Upper lobe of right lung (tissue), 1 donor: ENCODE data around the gene MED27. TPM values are rescaled to one million over a fixed set of nuclear protein-coding genes. Genes with fewer than 3 reads are reported as not detected.

Source experiments
- ATAC-seq: fragments of 200-7000 bp; cut with Tn5 transposase; one replicate; pipeline ENCODE4 v1.9.1; 2020; ENCODE audit warnings: mild to moderate bottlenecking, moderate library complexity
- DNase-seq: peaks from one replicate; pipeline ENCODE4 v3.0.0-alpha.2; 2020
- H3K27ac ChIP-seq: fragments of 200-600 bp; one replicate; pipeline ENCODE4 v1.8.0; 2022
- H3K27me3 ChIP-seq: fragments of 200-600 bp; one replicate; pipeline ENCODE4 v1.8.0; 2022; ENCODE audit warnings: mild to moderate bottlenecking
- H3K36me3 ChIP-seq: fragments of 200-600 bp; one replicate; pipeline ENCODE4 v1.8.0; 2022
- H3K4me1 ChIP-seq: fragments of 200-600 bp; one replicate; pipeline ENCODE4 v1.8.0; 2022
- H3K4me3 ChIP-seq: fragments of 200-600 bp; one replicate; pipeline ENCODE4 v1.8.0; 2022; ENCODE audit warnings: mild to moderate bottlenecking
- H3K9me3 ChIP-seq: fragments of 200-600 bp; one replicate; pipeline ENCODE4 v1.8.0; 2022
- CTCF ChIP-seq: fragments of 200-600 bp; IDR thresholded peaks from one replicate; pipeline ENCODE4 v1.8.0; 2022; ENCODE audit warnings: antibody characterized with exemption
- intact Hi-C: fragments of 100-400 bp; cut with DNase I; formaldehyde crosslinking; loops from one replicate; pipeline ENCODE4 v1.11.0; 2022
- total RNA-seq: library from RNA; stranded (reverse); fragmentation: NEBNext Ultra II Directional; extraction: Animal tissue kit (Norgen Biotek cat#: 25700); gene quantifications from one replicate; pipeline ENCODE4 v1.2.1, GENCODE V29; 2021
- donor health status: DM: no; HTN: yes; CAD: no; lungs with severe emphysema.

The MED27 gene
- total RNA-seq, 1 donor from 2014 or later = 14.2 TPM

- Histone ChIP-seq H3K4me3 (no peak overlapping the region), H3K36me3 (no peaks in the 10 kb centered on the region), H3K27me3 (no peaks in the 10 kb centered on the region), H3K4me1 (no peaks in the 10 kb centered on the region), H3K27ac (no peak overlapping the region), H3K9me3 (no peaks in the 10 kb centered on the region)
- no peak for TF ChIP-seq CTCF
- intact Hi-C loops = no loop called here
- ATAC-seq (no peak), DNase-seq (no peak)
Measured at GRCh38 chr9:132056717-132057560, 22.7 kb downstream of the MED27 start.

- Histone ChIP-seq H3K27ac (no peak overlapping the region), H3K27me3 (no peaks in the 10 kb centered on the region), H3K36me3 (no peaks in the 10 kb centered on the region), H3K4me1 (no peaks in the 10 kb centered on the region), H3K4me3 (no peak overlapping the region), H3K9me3 (no peaks in the 10 kb centered on the region)
- no peak for ATAC-seq
- intact Hi-C loops = no loop called here
- no peak for DNase-seq
- TF ChIP-seq CTCF = no peak
Measured at GRCh38 chr9:132055756-132056155, 23.9 kb downstream of the MED27 start.

GRCh38 chr9:132054024-132054423 lies 25.6 kb downstream of the MED27 start:
- no peak for DNase-seq
- ATAC-seq = no peak
- Histone ChIP-seq H3K36me3 (no peaks in the 10 kb centered on the region), H3K4me3 (no peak overlapping the region), H3K4me1 (no peaks in the 10 kb centered on the region), H3K27me3 (no peaks in the 10 kb centered on the region), H3K27ac (no peak overlapping the region), H3K9me3 (no peaks in the 10 kb centered on the region)
- intact Hi-C loops = no loop called here
- TF ChIP-seq CTCF = no peak

- no peak overlapping the region for H3K4me3 ChIP-seq
- TF ChIP-seq CTCF = no peak
- DNase-seq = no peak
- no peaks in the 10 kb centered on the region for H3K36me3 ChIP-seq
- H3K27me3 ChIP-seq = no peaks in the 10 kb centered on the region
- no peaks in the 10 kb centered on the region for H3K9me3 ChIP-seq
- intact Hi-C loops = no loop called here
- H3K27ac ChIP-seq = no peak overlapping the region
- no peaks in the 10 kb centered on the region for H3K4me1 ChIP-seq
- no peak for ATAC-seq
Measured at GRCh38 chr9:132049900-132050299, 29.8 kb downstream of the MED27 start.

GRCh38 chr9:132049323-132049882 lies 30.3 kb downstream of the MED27 start:
- Histone ChIP-seq H3K36me3 (no peaks in the 10 kb centered on the region), H3K27ac (no peak overlapping the region), H3K4me3 (no peak overlapping the region), H3K9me3 (no peaks in the 10 kb centered on the region), H3K27me3 (no peaks in the 10 kb centered on the region), H3K4me1 (no peaks in the 10 kb centered on the region)
- intact Hi-C loops = no loop called here
- DNase-seq (no peak), ATAC-seq (no peak)
- TF ChIP-seq CTCF = no peak
